T-helper 1 cell (primary cell): ENCODE measurements around the gene METTL9.
"Not testable (repeated sequence)": the region's sequence is repeated elsewhere in the genome, so short reads cannot be mapped to it uniquely, and the experiment has no call there.

Experiments used
- DNase-seq, 5 donors: peaks; one replicate each; pipeline ENCODE4 v3.0.0-alpha.2; 2012 to 2020

Gene METTL9

GRCh38 chr16:21666772-21667171, 67.4 kb downstream of the METTL9 start:
- DNase-seq = no peak

GRCh38 chr16:21667575-21667974, 68.2 kb downstream of the METTL9 start:
- no peak for DNase-seq

GRCh38 chr16:21673469-21673868, 74.1 kb downstream of the METTL9 start:
- DNase-seq = no peak

- not testable (repeated sequence) for DNase-seq
These were observed 75.1 kb downstream of the METTL9 start for GRCh38 chr16:21674456-21674855.

GRCh38 chr16:21680714-21681113, 81.3 kb downstream of the METTL9 start:
- DNase-seq = not testable (repeated sequence)

GRCh38 chr16:21683184-21683583, 83.8 kb downstream of the METTL9 start:
- no peak for DNase-seq

GRCh38 chr16:21684199-21684598, 84.8 kb downstream of the METTL9 start:
- peak in 4 of 5 donors; percentile 11 to 23 (median 12) for DNase-seq

- no peak for DNase-seq
These were observed 85.7 kb downstream of the METTL9 start for GRCh38 chr16:21685034-21685455.

GRCh38 chr16:21689107-21689506, 89.7 kb downstream of the METTL9 start:
- no peak for DNase-seq

- not testable (repeated sequence) for DNase-seq
These were observed 91.6 kb downstream of the METTL9 start for GRCh38 chr16:21690967-21691366.

- DNase-seq = no peak
These were observed 95.2 kb downstream of the METTL9 start for GRCh38 chr16:21694609-21695008.

GRCh38 chr16:21697032-21697431, 97.7 kb downstream of the METTL9 start:
- DNase-seq = no peak

- no peak for DNase-seq
These were observed 99.0 kb downstream of the METTL9 start for GRCh38 chr16:21698169-21699032.

- no peak for DNase-seq
These were observed 101.9 kb downstream of the METTL9 start for GRCh38 chr16:21701271-21701670.

GRCh38 chr16:21702276-21702675, 102.9 kb downstream of the METTL9 start:
- no peak for DNase-seq

- DNase-seq = no peak
These were observed 103.8 kb downstream of the METTL9 start for GRCh38 chr16:21703156-21703555.

GRCh38 chr16:21703589-21704174, 104.3 kb downstream of the METTL9 start:
- DNase-seq = no peak

- DNase-seq = no peak
These were observed 104.9 kb downstream of the METTL9 start for GRCh38 chr16:21704266-21704665.

GRCh38 chr16:21704733-21705132, 105.4 kb downstream of the METTL9 start:
- DNase-seq = no peak
